NCI-H1436 (cell line): Measurements from ENCODE around the gene HNF1A.

ENCODE experiments used
- DNase-seq: peaks from one replicate; lab custom pipeline; 2025; lab: John Stamatoyannopoulos, UW

Gene HNF1A

DNA sequence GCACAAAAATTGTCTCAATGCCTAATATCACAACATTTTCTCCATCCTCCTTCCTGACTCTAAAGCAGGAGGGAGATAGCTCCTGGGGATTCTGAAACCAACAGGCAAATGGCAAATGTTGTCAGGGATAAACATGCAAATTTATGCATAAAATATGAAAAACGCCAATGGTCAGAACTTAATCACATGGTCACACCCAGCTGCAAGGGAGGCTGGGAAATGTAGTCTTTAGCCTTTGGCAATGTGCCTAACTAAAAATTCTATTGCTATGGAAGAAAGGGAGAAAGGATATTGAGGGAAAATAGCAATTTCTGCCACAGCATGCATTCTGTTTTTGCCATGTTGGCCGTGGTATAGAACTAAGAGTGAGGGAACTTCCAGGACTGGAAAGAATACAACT is 72.4 kb downstream of the HNF1A start:
- no peak for DNase-seq
